ENCODE data around the gene NTN5.

GRCh38 chr19:48613852-48614435 is 58.9 kb downstream of the NTN5 start:
- TF ChIP-seq, protein P1, sequence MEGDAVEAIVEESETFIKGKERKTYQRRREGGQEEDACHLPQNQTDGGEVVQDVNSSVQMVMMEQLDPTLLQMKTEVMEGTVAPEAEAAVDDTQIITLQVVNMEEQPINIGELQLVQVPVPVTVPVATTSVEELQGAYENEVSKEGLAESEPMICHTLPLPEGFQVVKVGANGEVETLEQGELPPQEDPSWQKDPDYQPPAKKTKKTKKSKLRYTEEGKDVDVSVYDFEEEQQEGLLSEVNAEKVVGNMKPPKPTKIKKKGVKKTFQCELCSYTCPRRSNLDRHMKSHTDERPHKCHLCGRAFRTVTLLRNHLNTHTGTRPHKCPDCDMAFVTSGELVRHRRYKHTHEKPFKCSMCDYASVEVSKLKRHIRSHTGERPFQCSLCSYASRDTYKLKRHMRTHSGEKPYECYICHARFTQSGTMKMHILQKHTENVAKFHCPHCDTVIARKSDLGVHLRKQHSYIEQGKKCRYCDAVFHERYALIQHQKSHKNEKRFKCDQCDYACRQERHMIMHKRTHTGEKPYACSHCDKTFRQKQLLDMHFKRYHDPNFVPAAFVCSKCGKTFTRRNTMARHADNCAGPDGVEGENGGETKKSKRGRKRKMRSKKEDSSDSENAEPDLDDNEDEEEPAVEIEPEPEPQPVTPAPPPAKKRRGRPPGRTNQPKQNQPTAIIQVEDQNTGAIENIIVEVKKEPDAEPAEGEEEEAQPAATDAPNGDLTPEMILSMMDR (conservative IDR thresholded peaks at IDR 0.05 in 1 of 2, IDR thresholded peaks at IDR 0.05 in 1 of 2; ENCODE audit: low read depth in 1 of 2, low read length in 2 of 2): no peak
- TF ChIP-seq EZH2 (IDR thresholded peaks at IDR 0.05; ENCODE audit: low read length, missing control alignments): no peak

All from fibroblast of lung (primary cell).